HG03457 (cell line): ENCODE results near the gene IFNK.
"Not testable (repeated sequence)": the region's sequence is repeated elsewhere in the genome, so short reads cannot be mapped to it uniquely, and the experiment has no call there.

Experiments
- ATAC-seq: cut with Tn5 transposase; IDR thresholded peaks from one replicate; pipeline ENCODE4 v1.9.1; 2021; ENCODE audit warnings: moderate number of reproducible peaks; ENCODE audit not compliant: unreplicated experiment

Gene IFNK

GRCh38 chr9:27524236-27524635 lies at the start of gene IFNK:
Gene IFNK, plus strand, starts transcription at chr9:27524290. Its CDS starts 47 bp downstream, at chr9:27524337.
- ATAC-seq: no peak

DNA sequence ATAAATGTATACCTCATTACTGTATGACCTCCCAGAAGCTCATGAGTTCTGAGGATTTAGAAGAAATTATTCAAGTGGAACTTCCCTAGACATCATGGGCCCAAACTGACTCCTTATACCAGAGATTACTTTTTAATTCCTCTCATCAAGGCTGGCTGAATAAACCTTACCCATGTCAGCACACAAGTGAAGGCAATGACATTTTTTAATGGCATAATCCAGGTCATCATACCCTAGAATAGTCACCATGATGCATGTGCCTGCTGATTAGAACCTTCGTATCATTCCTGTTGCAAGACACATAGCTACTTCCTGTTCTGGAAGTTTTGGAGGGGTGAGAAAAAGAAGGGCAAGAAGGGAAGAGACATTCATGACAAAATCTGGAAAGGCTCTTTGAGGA lies 49.8 kb upstream of the IFNK start:
- no peak for ATAC-seq

- ATAC-seq: no peak
These were observed 49.0 kb upstream of the IFNK start for GRCh38 chr9:27475057-27475595.

GRCh38 chr9:27476870-27477515 lies 47.1 kb upstream of the IFNK start:
- no peak for ATAC-seq

DNA sequence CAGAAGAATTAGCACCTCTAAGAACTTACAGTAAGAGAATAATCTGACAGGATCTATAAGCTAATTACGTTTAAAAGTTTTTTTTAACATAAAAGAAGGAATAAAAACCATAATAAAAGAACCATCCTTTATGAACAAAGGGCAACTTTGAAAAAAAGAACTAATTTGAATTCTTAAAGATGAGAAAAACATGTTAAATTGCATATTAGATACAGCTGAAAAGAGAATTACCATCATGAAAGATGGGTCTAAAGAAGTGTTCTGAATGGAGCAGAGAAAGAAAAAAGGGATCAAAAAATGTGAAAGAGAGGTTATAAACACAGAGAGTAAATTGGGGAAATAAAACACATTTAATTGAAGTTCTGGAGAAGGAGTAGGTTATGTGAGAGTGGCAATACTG lies 45.8 kb upstream of the IFNK start:
- no peak for ATAC-seq

GRCh38 chr9:27482709-27483108 lies 41.4 kb upstream of the IFNK start:
- ATAC-seq: no peak

- ATAC-seq: no peak
These were observed 40.5 kb upstream of the IFNK start for GRCh38 chr9:27483576-27483975.

DNA sequence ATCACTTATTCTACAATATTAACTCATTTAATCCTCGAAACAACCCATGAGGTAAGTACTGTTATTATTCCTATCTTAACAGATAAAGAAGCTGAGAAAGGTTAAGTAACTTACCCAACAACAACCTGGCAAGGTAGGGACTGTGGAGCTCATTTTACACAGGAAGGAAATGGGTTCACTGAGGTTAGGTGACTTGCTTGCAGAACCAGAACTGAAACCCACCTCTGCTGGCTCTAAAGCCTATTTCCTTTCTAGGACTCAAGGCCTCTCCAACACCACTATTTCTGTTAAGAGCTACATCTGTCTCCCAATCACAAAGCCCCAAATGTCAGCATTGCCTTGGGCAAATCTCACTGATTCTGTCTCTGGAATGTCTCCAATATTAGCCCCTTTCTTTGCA lies 38.9 kb upstream of the IFNK start:
- ATAC-seq: peak; percentile 61

DNA sequence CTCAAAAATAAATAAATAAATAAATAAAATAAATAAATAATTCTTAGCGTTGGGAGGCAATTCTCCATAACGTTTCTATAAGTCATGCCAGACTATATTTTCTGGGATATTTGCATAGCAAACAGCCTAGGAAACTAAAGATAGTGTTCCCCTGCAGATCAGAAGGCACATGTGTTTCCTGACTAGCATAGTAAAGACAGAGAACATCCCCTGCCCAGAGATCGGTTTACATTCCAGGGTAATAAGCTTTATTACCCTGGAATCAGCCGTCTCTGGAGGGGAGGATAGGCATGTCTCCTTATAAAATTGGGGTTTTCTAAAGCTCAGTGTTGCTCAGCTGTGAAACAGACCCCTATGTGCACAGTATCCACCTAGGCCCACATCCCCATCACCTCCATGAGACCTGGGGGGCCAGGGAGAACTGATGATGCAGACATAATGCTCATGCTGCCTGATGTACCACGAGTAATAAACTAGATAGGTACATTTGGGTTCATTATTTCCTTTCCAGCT lies 36.9 kb upstream of the IFNK start:
- no peak for ATAC-seq

- no peak for ATAC-seq
These were observed 36.2 kb upstream of the IFNK start for GRCh38 chr9:27487927-27488326.

DNA sequence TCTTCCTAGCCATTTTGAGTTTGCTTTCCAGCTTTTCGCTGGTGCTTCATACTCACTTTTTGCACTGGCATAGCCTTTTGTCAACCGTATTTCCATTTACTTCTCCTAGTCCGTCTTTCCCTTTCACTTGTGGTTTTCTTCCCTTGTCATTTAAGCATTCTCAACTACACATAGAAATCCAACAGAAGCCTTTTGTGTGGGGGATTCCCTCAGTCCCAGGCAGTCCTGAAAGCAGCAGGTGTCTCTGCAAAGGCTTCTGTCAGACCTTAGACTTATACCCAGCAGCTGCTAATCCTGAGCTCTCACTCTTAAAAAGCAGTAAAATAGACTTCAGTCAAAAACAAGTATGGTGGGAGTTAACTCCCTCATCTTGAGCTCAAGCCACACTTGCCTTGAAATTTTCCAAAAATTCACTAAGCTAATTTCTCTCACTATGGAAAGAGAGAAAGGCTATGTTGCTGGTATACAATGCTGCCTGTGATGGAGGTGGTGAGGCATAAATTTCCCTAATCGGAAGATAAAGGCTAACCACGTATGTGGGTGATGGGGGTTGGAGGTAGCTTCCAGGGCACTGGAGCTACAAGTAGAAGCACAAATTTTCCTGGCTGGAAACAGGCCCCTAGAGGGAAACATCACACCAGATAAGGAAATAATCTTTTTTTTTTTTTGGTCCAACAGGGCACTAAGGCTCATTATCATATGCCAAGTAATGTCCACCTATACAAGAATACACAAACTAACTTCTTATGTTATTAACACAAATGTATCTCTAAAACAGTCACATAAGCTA lies 34.8 kb upstream of the IFNK start:
- peak; percentile 80 for ATAC-seq

- no peak for ATAC-seq
These were observed 32.9 kb upstream of the IFNK start for GRCh38 chr9:27491154-27491553.

- ATAC-seq: no peak
These were observed 28.5 kb upstream of the IFNK start for GRCh38 chr9:27495480-27496134.

GRCh38 chr9:27496135-27496504 lies 28.0 kb upstream of the IFNK start:
- ATAC-seq: no peak

- ATAC-seq: no peak
These were observed 26.1 kb upstream of the IFNK start for GRCh38 chr9:27497883-27498417.

DNA sequence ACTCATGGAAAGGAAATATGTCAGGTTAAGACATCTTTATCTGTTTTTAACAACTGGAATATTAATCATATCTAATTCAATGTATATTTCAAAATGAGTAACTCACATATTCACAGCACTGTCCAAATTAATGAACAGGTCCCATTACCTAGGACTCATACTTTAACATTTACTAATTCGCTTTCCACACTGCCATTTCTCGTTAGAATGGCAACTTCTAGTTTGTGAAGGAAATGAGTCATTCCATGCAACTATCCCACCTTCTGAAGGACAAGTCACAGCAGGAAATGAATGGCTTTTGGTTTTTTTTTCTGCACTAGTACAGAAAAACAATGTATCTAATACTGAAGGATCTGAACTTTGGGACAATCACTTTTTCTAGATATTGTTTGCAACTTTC lies 24.6 kb upstream of the IFNK start:
- ATAC-seq: no peak

DNA sequence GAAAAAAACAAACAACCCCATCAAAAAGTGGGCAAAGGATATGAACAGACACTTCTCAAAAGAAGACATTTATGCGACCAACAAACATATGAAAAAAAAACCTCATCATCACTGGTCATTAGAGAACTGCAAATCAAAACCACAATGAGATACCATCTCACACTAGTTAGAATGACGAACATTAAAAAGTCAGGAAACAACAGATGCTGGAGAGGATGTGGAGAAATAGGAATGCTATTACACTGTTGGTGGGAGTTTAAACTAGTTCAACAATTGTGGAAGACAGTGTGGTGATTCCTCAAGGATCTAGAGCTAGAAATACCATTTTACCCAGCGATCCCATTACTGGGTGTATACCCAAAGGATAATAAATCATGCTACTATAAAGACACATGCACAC lies 23.2 kb upstream of the IFNK start:
- not testable (repeated sequence) for ATAC-seq

DNA sequence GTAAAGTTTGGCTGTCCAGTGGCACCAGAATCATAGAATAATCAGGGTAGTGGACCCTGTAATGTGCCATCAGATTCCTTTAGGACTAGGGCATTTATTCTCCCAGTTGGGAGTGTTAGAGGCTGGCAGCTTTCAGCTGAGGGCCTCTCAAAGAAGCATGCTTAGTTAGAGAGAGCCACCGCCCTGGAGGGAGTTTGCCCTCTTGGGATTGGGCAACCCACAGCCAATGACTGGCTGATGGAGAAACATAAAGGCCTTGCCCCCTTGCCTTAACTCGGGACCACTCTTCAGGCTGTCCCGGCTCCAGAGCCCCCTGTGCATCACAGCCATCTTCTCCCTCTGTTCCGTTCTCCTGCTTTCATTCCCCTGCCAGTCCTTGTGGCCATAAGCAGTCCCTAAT lies 20.5 kb upstream of the IFNK start:
- no peak for ATAC-seq

GRCh38 chr9:27504259-27504658 lies 19.8 kb upstream of the IFNK start:
- ATAC-seq: no peak

- no peak for ATAC-seq
These were observed 18.3 kb upstream of the IFNK start for GRCh38 chr9:27505744-27506161.

DNA sequence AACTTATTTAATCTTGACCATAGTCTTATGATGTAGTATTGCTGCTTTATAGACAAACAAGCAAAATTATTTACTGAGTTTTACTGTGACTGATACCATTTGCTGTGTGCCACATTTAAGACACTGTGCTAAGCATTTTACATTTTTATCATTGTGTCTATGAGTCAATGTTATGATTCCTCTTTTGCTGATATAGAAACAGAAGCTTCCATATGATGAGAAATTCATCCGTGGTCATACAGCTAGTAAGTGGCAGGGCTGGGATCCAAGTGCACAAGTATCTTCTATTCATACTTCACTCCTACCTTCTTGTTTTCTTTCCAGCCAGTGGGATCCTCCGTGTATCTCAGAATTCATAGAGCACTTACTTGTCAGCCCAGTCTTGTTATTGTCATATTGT lies 17.1 kb upstream of the IFNK start:
- ATAC-seq: no peak
